Measurements from ENCODE around the gene SRM. TPM values are rescaled to one million over a fixed set of nuclear protein-coding genes. Genes with fewer than 3 reads are reported as not detected.
A peak's percentile ranks its signal among the peaks of the same experiment; 100 is the strongest.
"Not testable (repeated sequence)": the region's sequence is repeated elsewhere in the genome, so short reads cannot be mapped to it uniquely, and the experiment has no call there.

Gene SRM
- total and polyA plus RNA-seq, 7 experiments from 2014 or later = 30.9 to 128 (median 45.9) TPM

DNA sequence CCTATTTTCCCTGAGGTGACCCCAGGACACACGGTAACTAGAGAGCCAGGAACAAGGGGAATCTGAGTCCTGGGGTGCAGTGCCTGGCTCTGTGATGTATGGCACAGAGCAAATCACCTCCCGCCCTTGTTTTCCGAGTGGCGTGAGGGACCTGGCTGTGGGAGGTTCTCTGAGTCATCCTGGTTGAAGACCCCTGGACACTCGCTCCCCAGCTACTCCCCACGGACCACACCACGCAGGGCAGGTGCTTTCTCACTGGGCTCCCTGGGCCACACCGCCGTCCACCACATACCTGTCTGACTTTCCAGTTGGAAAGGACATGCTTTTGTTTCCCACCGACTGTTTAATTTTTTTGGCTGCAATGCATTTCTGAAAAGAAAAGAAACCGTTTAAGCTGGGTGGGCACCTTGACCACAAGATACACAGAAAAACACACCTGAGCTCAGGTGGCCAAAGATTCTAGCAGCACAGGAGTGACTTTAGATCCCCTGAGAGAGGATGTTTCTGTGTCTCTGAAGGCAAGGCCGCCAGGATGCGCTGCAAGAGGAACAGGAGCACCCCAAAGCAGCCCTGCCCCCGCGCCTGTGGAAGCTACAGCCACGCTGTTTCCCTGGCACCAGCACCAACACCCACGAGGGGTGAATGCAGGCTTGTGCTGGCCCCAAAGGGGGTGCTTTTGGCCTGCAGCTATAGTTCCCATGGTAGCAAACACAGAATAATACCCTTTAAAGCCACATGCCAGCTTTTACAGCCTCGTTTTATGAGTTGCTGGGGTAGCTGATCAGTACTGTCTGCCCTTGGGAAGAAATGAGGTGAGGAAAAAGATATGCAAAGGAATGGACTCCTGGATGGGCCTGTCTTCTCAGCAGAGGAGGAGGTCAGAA lies 8.1 kb upstream of the SRM start:
- intact Hi-C loops (cut with micrococcal nuclease) = no loop called here
- Mint-ChIP-seq H3K36me3 (peaks cover 0 to 64% (median 24%) of the 10 kb centered on the region in 5 donors), H3K9me3 (no peaks in the 10 kb centered on the region), H3K4me3 (no peak overlapping the region), H3K27me3 (no peaks in the 10 kb centered on the region), H3K27ac (no peak overlapping the region), H3K4me1 (peaks cover 0 to 10% (median 3%) of the 10 kb centered on the region in 7 donors)
- Histone ChIP-seq H3K36me3 (ENCODE audit: control insufficient read depth in 2 of 3, insufficient read depth in 3 of 3, low read length in 3 of 3) (peaks cover 24 to 78% (median 24%) of the 10 kb centered on the region in 3 experiments), H3K4me3 (ENCODE audit: low read length) (no peak overlapping the region), H3K9me3 (ENCODE audit: control insufficient read depth in 2 of 3, low read length in 3 of 3) (peaks cover 0 to 4% (median 0%) of the 10 kb centered on the region in 3 experiments), H3K27me3 (ENCODE audit: control insufficient read depth in 2 of 2, insufficient read depth in 2 of 2, low read length in 2 of 2) (no peaks in the 10 kb centered on the region), H3K27ac (ENCODE audit: low read depth, low read length) (no peak overlapping the region), H3K4me1 (ENCODE audit: control insufficient read depth in 2 of 2, insufficient read depth in 2 of 2, low read length in 2 of 2) (no peaks in the 10 kb centered on the region)
- ChIA-PET POLR2A (no interaction called here), CTCF (interaction anchor here (0.6 kb wide), 1 partner anchor 72 kb away, joined by 3 read pairs; no protein-coding TSS in a partner anchor)
- DNase-seq (no peak), ATAC-seq (no peak)

DNA sequence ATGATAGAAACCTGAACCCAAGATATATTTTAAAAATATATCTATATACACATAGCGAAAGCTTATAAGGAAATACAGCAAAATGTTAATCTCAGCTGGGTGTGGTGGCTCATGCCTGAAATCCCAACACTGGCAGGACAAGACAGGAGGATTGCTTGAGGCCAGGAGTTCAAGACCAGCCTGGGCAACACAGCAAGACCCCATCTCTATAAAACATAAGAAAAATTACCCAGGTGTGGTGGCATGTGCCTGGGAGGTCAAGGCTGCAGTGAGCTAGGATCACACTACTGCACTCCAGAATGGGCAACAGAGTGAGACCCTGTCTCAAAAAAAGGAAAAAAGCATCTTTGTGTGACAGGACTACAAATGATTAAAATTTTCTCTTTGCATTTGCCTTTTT lies 6.0 kb upstream of the SRM start:
- Histone ChIP-seq H3K4me3 (ENCODE audit: low read length) (no peak overlapping the region), H3K4me1 (ENCODE audit: control insufficient read depth in 2 of 2, insufficient read depth in 2 of 2, low read length in 2 of 2) (peaks cover 3 to 10% of the 10 kb centered on the region in 2 donors), H3K36me3 (ENCODE audit: control insufficient read depth in 2 of 3, insufficient read depth in 3 of 3, low read length in 3 of 3) (peaks cover 13 to 56% (median 24%) of the 10 kb centered on the region in 3 experiments), H3K9me3 (ENCODE audit: control insufficient read depth in 2 of 3, low read length in 3 of 3) (peaks cover 0 to 4% (median 0%) of the 10 kb centered on the region in 3 experiments), H3K27ac (ENCODE audit: low read depth, low read length) (no peak overlapping the region), H3K27me3 (ENCODE audit: control insufficient read depth in 2 of 2, insufficient read depth in 2 of 2, low read length in 2 of 2) (no peaks in the 10 kb centered on the region)
- H3K27me3 Mint-ChIP-seq = no peaks in the 10 kb centered on the region
- ChIA-PET CTCF (no interaction called here), POLR2A (no interaction called here)
- DNase-seq = no peak
- H3K4me3 Mint-ChIP-seq = no peak overlapping the region
- intact Hi-C loops (cut with micrococcal nuclease) = no loop called here
- ATAC-seq = no peak
- H3K9me3 Mint-ChIP-seq = no peaks in the 10 kb centered on the region
- H3K27ac Mint-ChIP-seq = no peak overlapping the region
- peaks cover 5 to 25% (median 11%) of the 10 kb centered on the region in 7 donors for H3K4me1 Mint-ChIP-seq
- peaks cover 0 to 49% (median 21%) of the 10 kb centered on the region in 5 donors for H3K36me3 Mint-ChIP-seq

DNA sequence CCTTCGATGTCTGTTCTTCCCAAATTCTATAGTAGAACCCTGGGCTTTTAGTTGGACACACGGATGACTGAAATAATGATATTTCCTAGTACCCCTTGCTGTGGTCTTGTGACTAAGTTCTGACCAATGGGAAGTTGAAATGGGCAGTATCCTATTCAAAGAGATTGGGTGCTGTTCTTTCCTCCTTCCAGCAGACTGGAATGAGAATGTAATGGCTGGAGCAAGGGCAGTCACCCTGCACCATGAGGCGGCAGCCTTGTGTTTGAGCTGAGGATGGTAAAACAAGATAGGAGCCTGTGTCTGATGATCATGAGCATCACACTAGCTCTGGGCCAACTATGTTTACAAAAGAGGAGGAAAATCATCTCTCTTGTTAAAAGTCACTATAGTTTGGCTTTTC lies 5.1 kb upstream of the SRM start:
- ChIA-PET CTCF (no interaction called here), POLR2A (no interaction called here)
- Mint-ChIP-seq H3K36me3 (peaks cover 0 to 42% (median 22%) of the 10 kb centered on the region in 5 donors), H3K4me3 (no peak overlapping the region), H3K9me3 (no peaks in the 10 kb centered on the region), H3K4me1 (peaks cover 6 to 29% (median 14%) of the 10 kb centered on the region in 7 donors), H3K27ac (peak overlapping the region in 1 of 9 donors; percentile 51), H3K27me3 (no peaks in the 10 kb centered on the region)
- Histone ChIP-seq H3K9me3 (ENCODE audit: control insufficient read depth in 2 of 3, low read length in 3 of 3) (peaks cover 0 to 4% (median 0%) of the 10 kb centered on the region in 3 experiments), H3K27ac (ENCODE audit: low read depth, low read length) (no peak overlapping the region), H3K4me1 (ENCODE audit: control insufficient read depth in 2 of 2, insufficient read depth in 2 of 2, low read length in 2 of 2) (peaks cover 5 to 10% of the 10 kb centered on the region in 2 donors), H3K36me3 (ENCODE audit: control insufficient read depth in 2 of 3, insufficient read depth in 3 of 3, low read length in 3 of 3) (peaks cover 13 to 48% (median 24%) of the 10 kb centered on the region in 3 experiments), H3K4me3 (ENCODE audit: low read length) (no peak overlapping the region), H3K27me3 (ENCODE audit: control insufficient read depth in 2 of 2, insufficient read depth in 2 of 2, low read length in 2 of 2) (no peaks in the 10 kb centered on the region)
- ATAC-seq (no peak), DNase-seq (no peak)
- intact Hi-C loops (cut with micrococcal nuclease) = no loop called here

DNA sequence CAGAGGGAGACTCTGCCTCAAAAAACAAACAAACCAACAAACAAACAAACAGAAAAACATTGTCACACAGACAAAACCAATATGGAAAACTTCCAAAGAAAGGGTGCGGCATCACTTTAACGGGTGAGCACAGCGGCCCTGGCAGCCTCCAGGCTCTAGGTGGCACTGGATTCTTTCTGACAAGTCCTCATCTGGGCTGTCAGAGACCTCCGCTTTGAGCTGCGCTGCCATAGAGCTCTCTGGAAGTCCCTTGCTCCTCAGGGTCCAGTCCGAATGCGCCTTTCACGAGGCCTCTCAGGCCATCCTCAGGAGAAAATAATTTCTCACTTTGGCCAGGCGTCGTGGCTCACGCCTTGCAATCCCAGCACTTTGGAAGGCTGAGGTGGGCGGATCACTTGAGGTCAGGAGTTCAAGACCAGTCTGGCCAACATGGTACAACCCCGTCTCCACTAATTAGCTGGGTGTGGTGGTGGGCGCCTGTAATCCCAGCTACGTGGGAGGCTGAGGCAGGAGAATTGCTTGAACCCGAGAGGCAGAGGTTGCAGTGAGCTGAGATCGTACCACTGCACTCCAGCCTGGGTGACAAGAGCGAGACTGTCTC lies 4.2 kb upstream of the SRM start:
- intact Hi-C loops (cut with micrococcal nuclease); DNase-seq; H3K27ac ChIP-seq (ENCODE audit: low read depth, low read length); ATAC-seq; H3K9me3 Mint-ChIP-seq; H3K27me3 ChIP-seq (ENCODE audit: control insufficient read depth in 2 of 2, insufficient read depth in 2 of 2, low read length in 2 of 2); H3K27me3 Mint-ChIP-seq; POLR2A ChIA-PET; H3K4me3 Mint-ChIP-seq; H3K4me3 ChIP-seq (ENCODE audit: low read length); H3K9me3 ChIP-seq (ENCODE audit: control insufficient read depth in 2 of 3, low read length in 3 of 3): not testable (repeated sequence)
- Histone ChIP-seq H3K36me3 (ENCODE audit: control insufficient read depth in 2 of 3, insufficient read depth in 3 of 3, low read length in 3 of 3) (peaks cover 9 to 39% (median 16%) of the 10 kb centered on the region in 3 experiments), H3K4me1 (ENCODE audit: control insufficient read depth in 2 of 2, insufficient read depth in 2 of 2, low read length in 2 of 2) (peaks cover 5 to 12% of the 10 kb centered on the region in 2 donors)
- Mint-ChIP-seq H3K36me3 (peaks cover 0 to 34% (median 16%) of the 10 kb centered on the region in 5 donors), H3K27ac (peak overlapping the region in 1 of 9 donors; percentile 19), H3K4me1 (peaks cover 6 to 31% (median 18%) of the 10 kb centered on the region in 7 donors)
- CTCF ChIA-PET = interaction anchor here (2.0 kb wide), 1 partner anchor 26 kb away, joined by 8 read pairs; no protein-coding TSS in a partner anchor

DNA sequence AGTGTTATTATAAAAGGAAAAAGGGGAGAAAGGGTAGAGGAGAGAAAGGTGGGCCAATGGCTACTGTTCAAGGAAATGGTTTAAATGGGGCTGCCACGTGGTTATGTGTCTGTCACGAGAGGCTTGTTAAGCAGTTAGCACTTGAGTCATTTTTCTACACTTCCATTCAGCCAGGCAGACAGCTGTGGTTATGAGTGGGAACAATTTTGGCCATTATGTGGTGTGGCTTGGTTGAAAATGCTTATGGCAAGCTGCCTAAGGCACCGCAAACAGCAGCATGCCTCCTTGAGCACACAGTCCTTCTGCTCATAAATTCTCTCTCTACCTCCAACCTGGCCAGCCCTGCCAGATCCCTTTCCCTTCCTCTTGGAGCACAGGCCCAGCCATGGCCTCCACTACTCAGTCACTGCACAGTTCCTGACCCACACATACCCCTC lies 3.2 kb upstream of the SRM start:
- Mint-ChIP-seq H3K4me3 (peak overlapping the region in 7 of 10 donors; percentile 15 to 69 (median 45)), H3K27ac (peak overlapping the region; percentile 3 to 85 (median 59)), H3K27me3 (no peaks in the 10 kb centered on the region), H3K4me1 (peaks cover 6 to 37% (median 24%) of the 10 kb centered on the region in 7 donors), H3K9me3 (no peaks in the 10 kb centered on the region), H3K36me3 (peaks cover 0 to 26% (median 16%) of the 10 kb centered on the region in 5 donors)
- Histone ChIP-seq H3K4me3 (ENCODE audit: low read length) (no peak overlapping the region), H3K27ac (ENCODE audit: low read depth, low read length) (no peak overlapping the region), H3K4me1 (ENCODE audit: control insufficient read depth in 2 of 2, insufficient read depth in 2 of 2, low read length in 2 of 2) (peaks cover 5 to 19% of the 10 kb centered on the region in 2 donors), H3K9me3 (ENCODE audit: control insufficient read depth in 2 of 3, low read length in 3 of 3) (peaks cover 0 to 4% (median 0%) of the 10 kb centered on the region in 3 experiments), H3K27me3 (ENCODE audit: control insufficient read depth in 2 of 2, insufficient read depth in 2 of 2, low read length in 2 of 2) (no peaks in the 10 kb centered on the region), H3K36me3 (ENCODE audit: control insufficient read depth in 2 of 3, insufficient read depth in 3 of 3, low read length in 3 of 3) (peaks cover 3 to 29% (median 6%) of the 10 kb centered on the region in 3 experiments)
- no peak for ATAC-seq
- intact Hi-C loops (cut with micrococcal nuclease) = no loop called here
- POLR2A ChIA-PET = interaction anchor here (1.2 kb wide), 1 partner anchor 12 kb away, joined by 3 read pairs; no protein-coding TSS in a partner anchor
- peak in 1 of 9 donors; percentile 56 for DNase-seq
- CTCF ChIA-PET = interaction anchor here (2.0 kb wide), 1 partner anchor 25 kb away, joined by 8 read pairs; no protein-coding TSS in a partner anchor

DNA sequence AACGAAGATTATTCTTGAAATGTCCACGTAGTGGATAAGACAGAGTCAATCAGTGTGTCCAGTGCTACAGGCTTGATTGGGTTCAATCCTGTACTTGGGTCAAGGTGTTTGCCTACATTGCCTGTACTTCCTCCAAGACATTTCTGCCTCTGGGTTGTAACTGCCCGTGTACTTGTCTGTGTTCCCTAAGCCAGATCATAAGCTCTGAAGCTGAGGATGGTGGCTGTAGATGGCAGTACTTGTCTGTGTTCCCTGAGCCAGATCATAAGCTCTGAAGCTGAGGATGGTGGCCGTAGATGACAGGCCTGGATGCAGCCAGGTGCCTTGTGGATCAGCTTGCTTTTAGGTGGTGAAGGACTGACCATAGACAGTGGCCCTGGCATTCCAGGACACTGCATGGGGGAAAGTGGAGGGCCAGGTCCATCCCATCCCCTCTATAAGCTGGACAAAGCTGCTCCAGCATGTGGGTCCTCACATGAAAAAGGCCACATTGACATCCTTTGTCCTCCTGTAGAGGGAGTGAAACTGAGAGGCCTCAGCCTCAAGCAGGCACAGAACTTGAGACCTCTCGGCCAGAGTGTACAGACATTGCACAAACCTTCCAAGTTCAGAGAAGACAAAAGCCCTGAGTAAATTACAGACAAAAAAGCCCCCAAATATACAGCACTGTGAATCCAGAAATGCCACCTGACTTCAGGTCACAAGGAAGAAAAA lies 2.0 kb upstream of the SRM start:
- intact Hi-C loops (cut with micrococcal nuclease) = loop anchor here in 1 of 2 donors (2.0 kb wide), 1 partner anchor 201 kb away; the partner anchor contains the start of gene MTOR
- ChIA-PET POLR2A (interaction anchor here (0.6 to 2.9 kb wide), 6 partner anchors 9 to 919 kb away, joined by 3 to 12 read pairs (median 4); partner anchors contain the start of genes EXOSC10, MFN2 and TARDBP), CTCF (interaction anchor here (2.0 to 2.3 kb wide), 2 partner anchors 24 kb away, joined by 8 to 11 read pairs; no protein-coding TSS in a partner anchor)
- peak overlapping the region in 8 of 10 donors; percentile 13 to 98 (median 90) for H3K4me3 Mint-ChIP-seq
- Histone ChIP-seq H3K27me3 (ENCODE audit: control insufficient read depth in 2 of 2, insufficient read depth in 2 of 2, low read length in 2 of 2) (no peaks in the 10 kb centered on the region), H3K4me3 (ENCODE audit: low read length) (no peak overlapping the region), H3K27ac (ENCODE audit: low read depth, low read length) (no peak overlapping the region), H3K36me3 (ENCODE audit: control insufficient read depth in 2 of 3, insufficient read depth in 3 of 3, low read length in 3 of 3) (peaks cover 3 to 24% (median 9%) of the 10 kb centered on the region in 3 experiments), H3K9me3 (ENCODE audit: control insufficient read depth in 2 of 3, low read length in 3 of 3) (peaks cover 0 to 4% (median 0%) of the 10 kb centered on the region in 3 experiments), H3K4me1 (ENCODE audit: control insufficient read depth in 2 of 2, insufficient read depth in 2 of 2, low read length in 2 of 2) (peaks cover 5 to 19% of the 10 kb centered on the region in 2 donors)
- peaks cover 6 to 37% (median 24%) of the 10 kb centered on the region in 7 donors for H3K4me1 Mint-ChIP-seq
- ATAC-seq (no peak), DNase-seq (no peak)
- no peaks in the 10 kb centered on the region for H3K9me3 Mint-ChIP-seq
- no peaks in the 10 kb centered on the region for H3K27me3 Mint-ChIP-seq
- H3K36me3 Mint-ChIP-seq = peaks cover 0 to 21% (median 16%) of the 10 kb centered on the region in 5 donors
- H3K27ac Mint-ChIP-seq = peak overlapping the region in 7 of 9 donors; percentile 14 to 88 (median 58)
